Measurements from ENCODE around the gene CES2.

Gene CES2

DNA sequence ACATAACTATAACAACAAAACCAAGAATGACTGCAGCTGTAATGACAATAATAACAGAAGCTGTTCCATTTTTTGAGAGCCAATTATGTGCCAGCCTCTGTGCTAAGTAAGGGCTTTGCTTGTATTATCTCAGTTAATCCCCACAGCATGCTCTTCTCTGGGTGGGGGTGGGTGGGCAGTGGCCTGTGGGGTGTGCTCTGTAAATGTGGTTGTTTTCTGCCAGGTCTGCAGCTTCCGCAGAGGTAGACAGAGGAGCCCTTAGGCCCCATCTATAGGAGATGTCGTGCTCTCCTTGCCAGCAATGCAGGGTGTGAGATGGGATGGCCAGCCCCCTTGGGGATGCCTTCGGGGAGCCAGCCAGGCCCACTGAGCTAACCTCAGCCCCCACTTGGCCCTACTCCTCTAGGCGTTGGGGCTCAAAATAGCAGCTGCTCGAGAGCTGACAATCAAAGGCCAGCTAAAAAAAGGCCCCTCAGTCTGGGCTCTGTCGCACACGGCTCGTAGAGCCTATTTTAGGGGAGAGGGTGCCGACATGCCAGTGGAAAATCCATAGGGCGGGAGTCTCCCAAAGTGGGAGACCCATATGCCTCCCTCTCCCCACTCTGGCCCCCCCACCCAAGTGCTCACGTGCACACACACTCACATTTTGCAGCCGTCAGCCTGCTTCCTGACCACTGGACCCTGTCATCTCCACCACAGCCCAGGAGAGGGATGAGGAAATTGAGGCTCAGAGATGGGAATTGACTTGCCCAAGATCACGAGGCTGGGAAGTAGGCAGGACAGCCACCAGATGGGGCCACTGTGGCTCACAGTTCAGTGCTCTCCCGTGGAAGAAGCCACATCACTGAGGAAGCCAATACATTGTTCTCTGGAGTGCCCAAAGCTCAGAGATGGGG lies 32.4 kb upstream of the CES2 start:
- H3K4me3 ChIP-seq (ENCODE audit: low read depth, low read length): no peak overlapping the region

DNA sequence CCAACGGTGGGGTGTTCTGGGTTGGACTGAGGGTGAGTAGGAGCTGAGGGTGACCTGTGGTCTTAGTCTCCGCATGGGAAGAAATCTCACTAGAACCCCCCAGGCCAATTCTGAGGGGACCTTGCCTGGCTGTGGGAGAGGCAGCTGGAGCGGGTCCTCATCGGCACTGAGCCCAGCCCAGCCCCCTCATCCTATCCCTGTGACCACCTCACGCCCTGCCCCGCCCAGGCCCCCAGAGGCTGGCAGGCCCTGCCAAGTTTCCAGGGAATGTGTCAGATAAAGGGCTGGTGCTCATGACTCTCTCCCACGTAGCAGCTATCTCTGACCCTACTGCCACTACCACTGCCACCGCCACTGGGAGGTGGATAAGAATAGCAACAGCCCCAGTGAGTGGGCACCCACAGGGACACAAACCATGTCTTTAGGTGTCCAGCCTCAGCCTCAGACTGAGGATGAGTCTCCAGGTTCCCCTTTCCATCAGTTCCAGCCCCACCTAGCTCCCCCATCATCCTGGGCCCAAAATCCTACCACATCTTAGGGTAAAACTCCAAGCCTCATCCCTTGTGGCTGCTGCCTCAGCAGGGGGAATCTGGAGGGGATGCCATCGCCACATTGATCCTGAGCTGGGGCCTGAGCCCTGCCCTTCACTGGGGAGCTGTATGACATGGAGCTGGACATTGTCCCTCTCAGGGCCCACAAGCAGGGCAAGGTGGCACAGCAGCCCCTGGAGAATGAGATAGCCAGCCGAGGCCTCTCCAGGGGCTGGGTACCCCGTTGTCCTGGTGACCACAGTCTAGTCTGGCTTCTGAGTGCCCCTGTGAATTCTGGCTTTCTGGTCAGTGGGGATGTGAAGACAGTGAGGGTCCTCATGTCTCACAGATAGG lies 31.5 kb upstream of the CES2 start:
- no peak overlapping the region for H3K4me3 ChIP-seq (ENCODE audit: low read depth, low read length)

DNA sequence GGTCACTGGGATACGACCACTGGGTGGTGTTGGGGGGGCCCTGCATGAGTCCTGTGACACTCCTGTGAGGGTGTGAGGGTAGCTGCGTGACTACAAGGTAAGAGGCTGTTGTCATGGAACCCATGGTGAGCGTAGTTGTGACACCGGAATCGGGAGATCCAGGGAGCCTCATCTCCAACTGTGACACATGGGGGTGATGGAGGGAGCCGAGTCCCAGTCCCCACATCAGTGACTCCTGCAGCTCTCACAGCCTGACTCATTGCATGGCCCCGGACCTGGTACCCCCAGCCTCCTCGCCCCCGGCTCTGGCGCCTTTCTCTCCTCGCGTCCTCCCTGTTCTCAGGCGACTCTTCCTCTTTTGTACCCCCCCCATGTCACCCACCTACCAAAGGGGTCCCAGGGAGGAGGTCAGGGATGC lies 30.9 kb upstream of the CES2 start:
- H3K4me3 ChIP-seq (ENCODE audit: low read depth, low read length): no peak overlapping the region

DNA sequence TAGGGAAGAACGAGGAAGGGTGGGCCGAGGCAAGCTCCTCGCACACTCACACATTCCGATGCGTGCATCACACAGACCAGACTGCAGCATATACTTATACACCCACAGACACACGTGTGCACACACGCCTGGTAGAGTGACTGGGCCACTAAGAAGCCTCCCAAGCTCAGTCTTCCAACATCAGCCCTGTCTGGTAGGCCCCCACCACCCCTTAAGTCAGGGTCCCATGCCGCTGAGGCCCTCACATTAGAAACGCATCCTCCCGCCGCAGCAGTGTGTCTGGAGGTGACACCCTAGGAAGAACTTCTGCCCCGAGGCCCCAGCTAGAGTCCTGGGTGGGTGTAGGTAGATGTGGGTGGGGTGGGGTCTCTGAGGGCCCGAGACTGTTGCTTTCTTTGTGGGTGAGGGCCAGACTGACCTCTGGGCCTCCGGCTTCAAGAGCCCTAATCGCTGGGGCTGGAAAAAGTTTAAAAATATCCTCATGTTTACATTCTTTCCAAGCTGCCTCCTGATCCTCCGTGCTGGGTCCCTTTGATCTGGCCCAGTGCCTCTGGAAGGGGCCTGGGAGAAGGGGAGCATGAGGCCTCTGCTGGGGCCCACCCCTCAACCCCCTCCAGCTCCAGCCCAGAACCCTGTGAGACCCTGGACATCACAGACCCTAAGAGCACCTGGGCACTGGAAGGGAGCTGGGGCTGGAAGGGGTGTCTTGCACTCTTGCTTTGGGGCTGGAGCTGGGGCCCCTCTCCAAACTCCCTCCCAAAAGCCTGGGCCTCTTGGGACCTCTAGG lies 30.3 kb upstream of the CES2 start:
- H3K4me3 ChIP-seq (ENCODE audit: low read depth, low read length): no peak overlapping the region

DNA sequence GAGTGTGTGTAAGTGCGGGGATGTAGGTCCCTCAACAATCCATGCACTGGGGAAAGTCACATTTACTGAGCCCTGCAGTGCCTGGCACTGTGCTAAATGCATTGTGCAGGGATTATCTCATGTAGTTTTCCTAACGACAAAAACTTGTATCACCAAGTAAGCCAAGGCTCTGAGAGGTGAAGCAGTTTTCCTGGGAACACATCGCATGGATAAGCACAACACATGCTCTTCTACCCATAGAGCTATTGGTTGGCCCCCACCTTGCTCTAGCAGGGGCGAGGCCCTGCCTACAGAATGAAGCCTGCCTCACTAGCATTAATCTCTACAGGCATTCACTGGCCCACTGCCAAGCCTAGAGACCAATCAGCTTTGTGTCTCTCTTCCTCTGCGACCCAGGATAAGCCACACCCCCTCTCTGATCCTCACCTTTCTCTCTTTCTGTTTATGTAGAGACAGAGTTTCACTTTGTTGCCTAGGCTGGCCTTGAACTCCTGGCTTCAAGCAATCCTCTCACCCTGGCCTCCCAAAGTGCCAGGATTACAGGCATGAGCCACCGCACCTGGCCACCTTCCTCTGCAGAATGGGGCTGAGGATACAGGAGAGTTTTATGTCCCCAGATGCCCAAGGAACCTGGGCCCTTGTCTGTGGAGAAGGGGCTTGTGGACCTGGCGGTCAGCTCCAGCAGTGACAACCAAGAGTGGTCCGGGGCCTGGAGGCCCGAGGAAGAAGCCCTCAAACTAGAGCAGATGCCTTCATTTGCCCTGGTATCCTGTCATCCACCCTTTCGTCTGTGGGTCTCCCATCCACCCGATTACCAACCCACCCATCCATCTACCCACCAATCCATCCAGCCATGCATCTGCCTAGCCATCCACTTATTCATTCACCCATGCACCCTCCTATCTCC lies 29.4 kb upstream of the CES2 start:
- no peak overlapping the region for H3K4me3 ChIP-seq (ENCODE audit: low read depth, low read length)

DNA sequence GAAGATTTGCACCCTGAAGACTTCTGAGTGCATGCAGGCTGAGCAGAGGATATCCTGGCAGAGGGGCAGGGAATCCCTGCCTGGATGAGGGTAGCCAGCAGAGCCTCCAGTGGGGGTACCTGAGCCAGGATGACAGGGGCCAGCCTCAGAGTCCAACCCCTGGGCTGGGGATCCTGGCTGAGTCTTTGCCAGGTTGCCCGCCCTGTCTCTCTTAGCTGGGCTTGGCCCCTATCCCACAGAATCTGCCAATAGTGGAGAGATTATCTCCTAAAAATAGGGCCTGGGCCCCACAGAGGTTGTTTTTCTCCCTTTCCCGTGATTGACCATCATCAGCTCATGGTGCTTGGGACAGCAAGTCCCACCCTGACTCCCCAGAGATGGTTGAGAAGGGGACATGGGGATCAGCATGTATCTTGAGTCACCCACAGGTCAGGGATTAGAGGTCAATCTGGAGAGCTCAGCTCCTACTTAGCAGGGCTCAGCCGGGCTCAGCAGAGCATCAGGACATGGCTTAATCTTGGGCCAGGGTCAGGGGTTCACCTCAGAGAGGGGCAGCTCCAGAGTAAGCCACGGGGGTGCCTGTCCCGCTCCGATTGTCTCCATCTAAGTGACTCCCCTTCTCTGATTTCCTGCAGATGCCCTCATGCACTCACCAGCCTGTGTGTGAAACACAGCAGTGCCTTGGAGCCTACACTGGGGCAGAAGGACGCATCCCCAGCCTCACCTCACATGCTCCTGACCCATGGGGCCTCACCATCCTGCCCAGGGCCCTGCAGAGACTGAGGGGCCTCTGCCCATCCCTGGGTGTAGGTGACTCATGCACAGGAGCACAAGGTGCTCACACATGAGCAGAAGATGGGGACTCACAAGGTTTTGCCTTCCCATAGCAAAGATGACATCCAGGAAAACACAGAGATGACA lies 28.1 kb upstream of the CES2 start:
- H3K4me3 ChIP-seq (ENCODE audit: low read depth, low read length): no peak overlapping the region

DNA sequence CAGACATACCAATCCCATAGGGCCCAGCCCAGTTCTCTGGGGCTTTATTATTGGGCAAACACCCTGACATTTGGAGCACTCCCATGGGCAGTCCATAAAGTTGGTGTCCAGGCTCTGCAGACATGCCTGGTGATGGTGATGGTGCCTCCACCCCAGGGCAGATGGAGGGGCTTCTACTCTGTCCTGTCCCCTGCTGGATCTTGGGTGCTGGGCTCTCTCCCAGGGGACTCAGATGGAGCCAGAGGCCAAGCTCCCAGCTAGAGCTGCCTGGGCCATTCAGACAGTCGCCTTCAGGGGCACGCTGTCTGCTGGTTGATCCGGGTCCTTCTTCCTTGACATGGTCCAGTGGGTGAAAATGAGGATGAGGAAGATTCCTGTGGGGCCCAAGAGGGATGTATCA lies 27.2 kb upstream of the CES2 start:
- H3K4me3 ChIP-seq (ENCODE audit: low read depth, low read length): no peak overlapping the region

DNA sequence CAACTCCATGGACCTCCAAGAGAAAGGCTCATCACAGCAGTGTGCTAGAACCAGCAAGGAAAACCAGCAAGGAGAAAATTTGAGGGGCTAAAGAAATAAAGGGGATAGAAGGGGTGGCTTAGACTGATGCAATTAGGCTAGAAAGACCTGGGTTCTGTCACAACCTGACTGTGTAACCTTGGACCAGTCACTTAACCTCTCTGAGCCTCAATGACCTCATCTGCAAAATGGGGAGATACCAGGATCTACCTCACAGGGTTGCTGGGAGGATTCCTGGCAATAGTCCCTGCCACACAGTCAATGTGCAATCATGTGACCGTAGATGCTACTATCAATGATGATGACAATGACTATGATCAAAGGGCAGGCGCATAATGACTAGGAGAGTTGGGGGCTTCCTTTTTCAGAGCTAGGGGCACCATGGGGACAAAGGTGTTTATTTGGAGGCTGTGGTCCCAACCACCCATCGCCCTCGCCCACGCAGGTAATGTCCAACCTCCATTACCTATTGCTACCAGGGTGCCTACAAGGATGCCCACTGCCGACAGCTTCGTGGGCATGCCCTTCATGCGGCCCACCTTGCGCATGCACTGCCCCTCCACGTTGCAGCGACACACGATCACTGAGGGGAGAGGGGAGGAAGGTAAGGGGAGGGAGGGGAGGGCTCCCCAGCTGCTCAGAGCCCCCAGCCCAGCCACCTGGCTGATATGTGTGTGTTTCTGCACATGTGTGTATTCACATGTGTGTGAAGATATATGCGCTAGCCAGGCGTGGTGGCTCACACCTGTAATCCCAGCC lies 26.4 kb upstream of the CES2 start:
- no peak overlapping the region for H3K4me3 ChIP-seq (ENCODE audit: low read depth, low read length)

DNA sequence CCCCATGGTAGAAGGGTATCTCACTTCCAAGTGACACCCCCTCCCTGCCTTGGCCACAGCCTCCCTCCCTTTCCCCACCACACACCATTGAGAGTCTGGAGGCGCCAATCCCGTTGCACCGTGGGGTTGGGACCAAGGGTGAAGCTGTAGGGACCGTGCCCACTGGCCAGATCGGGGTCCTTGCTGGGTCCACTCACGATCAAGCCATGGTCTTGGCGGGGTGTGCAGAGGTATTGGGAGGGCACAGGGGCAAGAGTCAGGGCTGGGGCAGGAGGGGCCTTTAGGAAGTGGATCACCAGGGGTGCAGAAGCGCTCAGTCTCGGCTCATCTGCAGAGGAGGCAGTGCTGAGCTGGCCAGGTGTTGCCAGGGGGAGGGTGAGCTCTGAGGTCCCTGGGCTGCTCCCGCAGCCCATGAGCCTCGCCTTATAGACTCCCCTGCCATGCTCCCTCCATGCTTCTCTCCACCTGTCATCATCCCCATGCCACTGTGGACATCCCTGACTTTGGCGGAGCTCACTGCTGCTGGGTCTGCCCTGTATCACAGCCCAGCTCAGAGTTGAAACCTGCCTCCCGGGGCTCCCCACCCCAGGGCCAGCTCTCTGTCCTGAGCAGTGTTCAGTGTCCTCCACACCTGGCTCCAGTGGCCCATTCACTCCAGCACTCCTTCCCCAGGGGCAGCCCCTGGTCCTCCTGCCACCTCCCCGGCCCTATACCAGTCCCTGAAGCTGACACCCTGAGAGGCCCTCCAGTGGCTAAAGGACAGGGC lies 25.0 kb upstream of the CES2 start:
- no peak overlapping the region for H3K4me3 ChIP-seq (ENCODE audit: low read depth, low read length)

DNA sequence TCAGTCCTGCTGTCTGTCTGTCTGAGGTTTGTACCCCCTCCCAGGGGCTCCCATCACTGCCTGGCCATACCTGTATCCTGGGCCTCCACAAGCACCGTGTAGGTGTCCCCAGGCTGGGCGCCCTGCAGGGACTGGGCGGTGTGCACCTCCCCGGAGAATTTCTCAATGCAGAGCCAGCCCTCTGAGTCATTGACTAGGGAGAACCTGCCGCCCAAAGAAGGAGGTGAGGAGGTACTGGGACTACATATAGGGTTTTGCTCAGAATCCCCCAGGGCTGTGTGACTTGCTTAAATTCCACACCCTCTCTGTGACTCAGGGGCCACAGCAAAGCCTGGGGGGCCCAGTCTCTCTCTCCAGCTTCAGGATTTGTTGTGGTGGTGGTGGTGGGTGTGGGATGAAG lies 24.2 kb upstream of the CES2 start:
- no peak overlapping the region for H3K4me3 ChIP-seq (ENCODE audit: low read depth, low read length)

DNA sequence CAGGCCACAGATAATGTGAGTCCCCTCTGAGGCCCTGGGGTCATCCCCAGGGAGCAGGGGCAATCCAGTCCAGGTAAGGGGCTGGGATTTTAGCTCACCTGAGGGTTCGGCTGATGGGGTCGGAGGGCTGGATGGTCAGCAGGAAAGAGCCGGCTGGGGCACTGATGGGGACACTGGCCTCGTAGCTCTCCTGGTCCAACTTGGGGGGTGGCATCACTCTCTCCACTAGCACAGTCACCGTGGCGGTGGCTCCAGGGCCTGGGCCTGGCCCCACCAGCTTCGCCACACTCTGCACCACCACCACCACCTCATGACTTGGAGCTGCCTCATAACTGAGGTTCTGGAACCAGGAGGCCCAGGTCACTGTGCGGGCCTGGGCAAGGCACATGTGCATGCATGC lies 23.5 kb upstream of the CES2 start:
- H3K4me3 ChIP-seq (ENCODE audit: low read depth, low read length): no peak overlapping the region

DNA sequence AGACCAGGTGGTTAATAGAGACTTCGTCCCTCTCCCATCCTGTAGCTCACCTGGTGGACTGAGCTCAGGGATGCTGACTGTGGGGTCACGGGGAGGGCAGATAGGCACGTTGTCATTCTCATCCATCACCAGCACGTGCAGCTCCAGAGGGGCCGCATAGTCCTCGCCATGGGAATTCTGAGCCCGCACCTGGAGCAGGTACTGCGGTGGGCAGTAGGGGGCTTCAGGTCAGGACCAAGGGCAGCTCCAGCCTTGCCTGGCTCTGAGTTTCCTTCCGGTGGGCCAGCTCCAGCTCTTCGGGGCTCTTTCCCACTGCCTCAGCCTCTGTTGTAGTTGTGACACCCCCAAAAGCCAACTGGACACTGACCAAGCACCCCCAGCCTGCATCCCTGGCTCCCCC lies 22.2 kb upstream of the CES2 start:
- H3K4me3 ChIP-seq (ENCODE audit: low read depth, low read length): no peak overlapping the region

DNA sequence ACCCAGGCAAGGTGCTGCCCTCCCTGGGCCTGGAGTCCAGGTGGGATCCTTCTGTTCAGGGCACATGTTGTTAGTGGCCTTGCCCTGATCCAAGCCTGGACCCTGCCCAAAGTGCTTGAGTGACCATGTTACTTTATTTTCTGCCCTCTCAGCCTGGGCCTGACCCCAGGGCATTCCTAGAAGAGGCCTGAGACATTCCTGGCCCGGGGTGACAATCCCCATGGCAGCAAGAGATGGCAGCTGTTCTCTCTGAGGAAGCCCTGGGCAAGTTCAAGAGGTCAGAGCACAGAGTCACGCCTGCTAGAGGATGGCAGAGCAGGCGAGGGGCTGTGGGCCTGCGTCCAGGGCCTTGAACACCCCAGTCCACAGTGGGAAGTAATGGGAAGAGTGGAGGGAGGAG lies 21.6 kb upstream of the CES2 start:
- H3K4me3 ChIP-seq (ENCODE audit: low read depth, low read length): no peak overlapping the region

DNA sequence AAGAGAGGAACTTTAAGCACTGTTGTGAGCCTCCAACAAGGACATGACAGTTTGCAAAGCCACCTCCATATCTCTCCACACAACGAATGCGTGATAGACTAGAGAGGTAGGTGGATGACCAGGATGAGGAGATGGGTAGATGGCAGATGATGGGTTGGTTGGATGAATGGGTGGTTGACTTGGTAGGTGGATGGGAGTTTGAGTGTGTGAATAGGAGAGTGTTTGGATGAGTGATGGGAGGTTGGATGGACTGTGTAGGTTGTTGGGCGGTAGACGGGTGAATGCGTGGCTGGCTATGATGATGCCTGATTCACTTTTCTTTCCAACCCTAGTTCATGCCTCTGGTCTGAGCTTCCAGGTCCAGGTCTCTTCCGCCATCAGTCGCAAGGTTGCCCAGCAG lies 20.8 kb upstream of the CES2 start:
- H3K4me3 ChIP-seq (ENCODE audit: low read depth, low read length): no peak overlapping the region

DNA sequence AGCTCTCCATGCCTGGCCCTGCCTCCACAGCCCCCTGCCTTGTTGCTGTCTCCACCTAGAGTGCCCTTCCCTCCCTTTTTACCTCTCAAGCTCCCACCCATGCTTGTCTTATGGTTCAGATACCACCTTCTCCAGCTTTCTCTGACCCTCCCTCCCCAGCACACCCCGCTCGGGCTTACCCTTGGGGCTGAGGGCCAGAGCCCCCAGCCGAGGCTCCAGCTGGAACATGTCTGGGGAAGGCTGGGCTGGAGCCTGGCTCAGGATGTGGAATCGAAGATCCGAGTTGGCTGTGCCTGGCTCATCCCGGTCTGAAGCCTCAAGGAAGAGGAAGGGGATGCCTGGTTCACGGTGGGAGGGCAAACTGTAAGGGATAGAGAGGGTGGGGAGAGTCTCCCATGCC lies 20.3 kb upstream of the CES2 start:
- no peak overlapping the region for H3K4me3 ChIP-seq (ENCODE audit: low read depth, low read length)

DNA sequence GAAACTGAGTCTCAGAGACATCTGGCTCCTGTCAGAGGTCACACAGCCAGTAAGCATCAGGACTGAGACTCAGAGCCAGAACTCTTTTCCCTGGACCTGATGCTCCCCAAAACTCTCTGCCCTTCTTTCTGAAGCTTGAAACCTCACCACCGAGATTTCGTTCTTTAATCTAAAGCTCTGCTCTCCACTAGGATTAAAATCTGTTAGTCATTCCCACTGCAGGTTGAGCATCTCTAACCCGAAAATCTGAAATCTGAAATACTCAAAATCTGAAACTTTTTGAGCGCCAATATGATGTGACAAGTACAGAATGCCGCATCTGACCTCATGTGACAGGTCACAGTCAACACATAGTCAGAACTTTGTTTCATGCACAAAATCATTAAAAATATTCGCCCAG lies 18.8 kb upstream of the CES2 start:
- no peak overlapping the region for H3K4me3 ChIP-seq (ENCODE audit: low read depth, low read length)

DNA sequence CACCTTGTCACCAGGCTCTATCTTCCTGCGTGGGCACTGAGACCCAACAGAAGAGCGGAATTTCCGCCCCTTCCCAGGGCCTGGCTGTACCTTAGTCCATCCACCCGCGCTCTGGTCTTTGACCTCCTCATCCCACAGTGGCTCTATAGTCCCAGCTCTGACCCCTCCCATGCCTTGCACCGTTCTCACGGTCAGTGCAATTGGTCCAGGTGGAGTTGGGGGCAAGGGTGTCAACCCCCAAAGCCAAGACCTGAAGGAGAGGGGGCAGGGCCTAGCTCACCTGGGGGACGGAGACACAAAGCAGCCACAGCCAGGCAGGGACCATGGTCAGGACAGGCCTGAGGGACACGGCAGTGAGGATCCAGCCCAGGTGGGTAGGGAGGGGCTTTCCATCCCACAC lies 17.6 kb upstream of the CES2 start:
- H3K4me3 ChIP-seq (ENCODE audit: low read depth, low read length): no peak overlapping the region

DNA sequence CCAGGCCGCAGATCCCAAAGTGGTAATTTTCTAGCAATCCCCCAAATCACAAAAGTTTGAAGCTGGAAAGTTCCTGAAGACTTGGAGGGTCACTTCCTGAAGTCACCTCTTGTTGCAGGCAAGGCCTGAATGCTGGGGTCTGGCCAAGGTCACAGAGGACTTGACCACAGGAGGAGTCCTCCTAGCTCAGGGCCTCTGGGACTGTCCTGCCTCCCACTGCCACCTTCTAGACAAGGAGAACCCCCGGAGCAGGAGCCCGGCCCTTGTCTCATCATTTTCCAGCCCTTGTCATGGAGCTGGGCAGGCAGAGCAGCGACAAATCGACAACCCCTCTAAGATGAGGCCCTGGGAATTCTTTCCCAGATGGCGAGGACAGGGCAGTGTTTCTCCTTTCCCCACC lies 17.0 kb upstream of the CES2 start:
- no peak overlapping the region for H3K4me3 ChIP-seq (ENCODE audit: low read depth, low read length)
